Effector memory CD8-positive, alpha-beta T cell (primary cell): ENCODE results near the gene QRFPR.
"Not testable (repeated sequence)": the region's sequence is repeated elsewhere in the genome, so short reads cannot be mapped to it uniquely, and the experiment has no call there.

Experiments used
- ATAC-seq: fragments of 150-1000 bp; cut with Tn5 transposase; replicated peaks from 2 replicates; pipeline ENCODE4 v1.10.0; 2021; ENCODE audit warnings: mild to moderate bottlenecking, moderate library complexity
- DNase-seq, 3 experiments: peaks; one replicate each; pipeline ENCODE4 v3.0.0; 2021
- H3K27ac Mint-ChIP-seq, 2 donors: one replicate each; pipeline ENCODE4 v1.8.0; 2022; ENCODE audit warnings: mild to moderate bottlenecking in 2 of 2, mixed read lengths in 2 of 2, moderate library complexity in 2 of 2
- H3K27me3 Mint-ChIP-seq, 2 donors: one replicate each; pipeline ENCODE4 v1.8.0; 2022; ENCODE audit warnings: mixed read lengths in 2 of 2
- H3K36me3 Mint-ChIP-seq: one replicate; pipeline ENCODE4 v1.8.0; 2022; ENCODE audit warnings: mild to moderate bottlenecking, moderate library complexity, mixed read lengths; ENCODE audit not compliant: insufficient read depth
- H3K4me1 Mint-ChIP-seq, 2 donors: one replicate each; pipeline ENCODE4 v1.8.0; 2022; ENCODE audit warnings: low read depth in 2 of 2, mixed read lengths in 2 of 2
- H3K4me3 Mint-ChIP-seq, 2 donors: one replicate each; pipeline ENCODE4 v1.8.0; 2022; ENCODE audit warnings: mild to moderate bottlenecking in 2 of 2, mixed read lengths in 2 of 2, moderate library complexity in 2 of 2
- H3K9me3 Mint-ChIP-seq, 2 donors: one replicate each; pipeline ENCODE4 v1.8.0; 2022; ENCODE audit warnings: mixed read lengths in 2 of 2
- total RNA-seq, 9 experiments: gene quantifications; one replicate each; lab custom pipeline; 2026; lab: John Stamatoyannopoulos, UW

QRFPR gene
- total RNA-seq, result 0 to 0.06 (median 0) reads per million in 9 experiments

- no peaks in the 10 kb centered on the region for H3K9me3 Mint-ChIP-seq
- DNase-seq (no peak), ATAC-seq (no peak)
- peaks cover 79 to 81% of the 10 kb centered on the region in 2 donors for H3K27me3 Mint-ChIP-seq
- H3K36me3 Mint-ChIP-seq, result peaks cover 5% of the 10 kb centered on the region
- H3K4me3 Mint-ChIP-seq, result peak within 1 kb of the TSS; percentile 64 to 68
- H3K27ac Mint-ChIP-seq, result no peak within 1 kb of the TSS
- peaks cover 6 to 11% of the 10 kb centered on the region in 2 donors for H3K4me1 Mint-ChIP-seq
These were observed at the start of gene QRFPR for GRCh38 chr4:121380776-121381462. QRFPR (minus strand) TSS chr4:121381018; CDS start chr4:121380647, 371 bp downstream.

GRCh38 chr4:121428721-121429120 is 47.9 kb upstream of the QRFPR start:
- no peak overlapping the region for H3K4me3 Mint-ChIP-seq

GRCh38 chr4:121421594-121421993 is 40.8 kb upstream of the QRFPR start:
- Mint-ChIP-seq H3K4me3 (no peak overlapping the region), H3K27me3 (peaks cover 38 to 54% of the 10 kb centered on the region in 2 donors), H3K36me3 (no peaks in the 10 kb centered on the region), H3K9me3 (no peaks in the 10 kb centered on the region), H3K27ac (no peak overlapping the region), H3K4me1 (no peaks in the 10 kb centered on the region)
- no peak for DNase-seq
- ATAC-seq, result no peak

More at GRCh38 chr4:121428721-121429120, 47.9 kb upstream of the QRFPR start:
- peaks cover 0 to 2% of the 10 kb centered on the region in 2 donors for H3K9me3 Mint-ChIP-seq
- H3K27ac Mint-ChIP-seq, result no peak overlapping the region
- ATAC-seq, result no peak
- peaks cover 33 to 35% of the 10 kb centered on the region in 2 donors for H3K27me3 Mint-ChIP-seq
- no peak for DNase-seq
- no peaks in the 10 kb centered on the region for H3K36me3 Mint-ChIP-seq
- no peaks in the 10 kb centered on the region for H3K4me1 Mint-ChIP-seq

- ATAC-seq, result no peak
- peaks cover 0 to 3% of the 10 kb centered on the region in 2 donors for H3K4me1 Mint-ChIP-seq
- peaks cover 0 to 6% of the 10 kb centered on the region in 2 donors for H3K9me3 Mint-ChIP-seq
- DNase-seq, result no peak
- H3K36me3 Mint-ChIP-seq, result no peaks in the 10 kb centered on the region
- H3K27me3 Mint-ChIP-seq, result peaks cover 58% of the 10 kb centered on the region in 2 donors
- H3K4me3 Mint-ChIP-seq, result no peak overlapping the region
- no peak overlapping the region for H3K27ac Mint-ChIP-seq
These were observed 30.4 kb upstream of the QRFPR start for GRCh38 chr4:121411151-121411744.

GRCh38 chr4:121408567-121408966 is 27.7 kb upstream of the QRFPR start:
- H3K27me3 Mint-ChIP-seq, result peaks cover 46 to 48% of the 10 kb centered on the region in 2 donors
- not testable (repeated sequence) for H3K9me3 Mint-ChIP-seq, H3K4me3 Mint-ChIP-seq, H3K4me1 Mint-ChIP-seq, H3K27ac Mint-ChIP-seq, DNase-seq, ATAC-seq, H3K36me3 Mint-ChIP-seq

- Mint-ChIP-seq H3K9me3 (no peaks in the 10 kb centered on the region), H3K27me3 (peaks cover 0 to 6% of the 10 kb centered on the region in 2 donors), H3K27ac (no peak overlapping the region), H3K4me3 (no peak overlapping the region), H3K36me3 (no peaks in the 10 kb centered on the region), H3K4me1 (no peaks in the 10 kb centered on the region)
- DNase-seq (no peak), ATAC-seq (no peak)
These were observed 19.8 kb upstream of the QRFPR start for GRCh38 chr4:121400632-121401031.

GRCh38 chr4:121397941-121398601 is 17.3 kb upstream of the QRFPR start:
- H3K36me3 Mint-ChIP-seq, result no peaks in the 10 kb centered on the region
- DNase-seq, result no peak
- no peak for ATAC-seq
- H3K4me3 Mint-ChIP-seq, result no peak overlapping the region
- peaks cover 6 to 7% of the 10 kb centered on the region in 2 donors for H3K27me3 Mint-ChIP-seq
- no peaks in the 10 kb centered on the region for H3K9me3 Mint-ChIP-seq
- no peaks in the 10 kb centered on the region for H3K4me1 Mint-ChIP-seq
- H3K27ac Mint-ChIP-seq, result no peak overlapping the region

GRCh38 chr4:121397434-121397833 is 16.6 kb upstream of the QRFPR start:
- Mint-ChIP-seq H3K36me3 (no peaks in the 10 kb centered on the region), H3K27me3 (peaks cover 10 to 12% of the 10 kb centered on the region in 2 donors), H3K9me3 (no peaks in the 10 kb centered on the region), H3K27ac (no peak overlapping the region), H3K4me1 (no peaks in the 10 kb centered on the region), H3K4me3 (no peak overlapping the region)
- no peak for ATAC-seq
- no peak for DNase-seq

GRCh38 chr4:121392426-121393086 is 11.7 kb upstream of the QRFPR start:
- Mint-ChIP-seq H3K4me3 (no peak overlapping the region), H3K27ac (no peak overlapping the region), H3K27me3 (peaks cover 17 to 31% of the 10 kb centered on the region in 2 donors), H3K4me1 (no peaks in the 10 kb centered on the region), H3K9me3 (no peaks in the 10 kb centered on the region), H3K36me3 (peaks cover 3% of the 10 kb centered on the region)
- no peak for ATAC-seq
- no peak for DNase-seq

- Mint-ChIP-seq H3K27me3 (peaks cover 38 to 51% of the 10 kb centered on the region in 2 donors), H3K27ac (no peak overlapping the region), H3K4me1 (no peaks in the 10 kb centered on the region), H3K4me3 (no peak overlapping the region), H3K36me3 (peaks cover 3% of the 10 kb centered on the region), H3K9me3 (no peaks in the 10 kb centered on the region)
- ATAC-seq (no peak), DNase-seq (no peak)
These were observed 9.5 kb upstream of the QRFPR start for GRCh38 chr4:121390335-121390734.

- H3K27ac Mint-ChIP-seq, result no peak overlapping the region
- H3K4me3 Mint-ChIP-seq, result peak overlapping the region in 1 of 2 donors; percentile 68
- no peaks in the 10 kb centered on the region for H3K9me3 Mint-ChIP-seq
- peaks cover 73 to 77% of the 10 kb centered on the region in 2 donors for H3K27me3 Mint-ChIP-seq
- ATAC-seq, result no peak
- H3K4me1 Mint-ChIP-seq, result peaks cover 6 to 11% of the 10 kb centered on the region in 2 donors
- DNase-seq, result no peak
- H3K36me3 Mint-ChIP-seq, result peaks cover 5% of the 10 kb centered on the region
These were observed 1.5 kb downstream of the QRFPR start for GRCh38 chr4:121379276-121379675.

- peaks cover 52 to 66% of the 10 kb centered on the region in 2 donors for H3K27me3 Mint-ChIP-seq
- DNase-seq (no peak), ATAC-seq (no peak)
- peaks cover 6 to 11% of the 10 kb centered on the region in 2 donors for H3K4me1 Mint-ChIP-seq
- H3K27ac Mint-ChIP-seq, result no peak overlapping the region
- H3K4me3 Mint-ChIP-seq, result no peak overlapping the region
- no peaks in the 10 kb centered on the region for H3K9me3 Mint-ChIP-seq
- peaks cover 5% of the 10 kb centered on the region for H3K36me3 Mint-ChIP-seq
These were observed 3.7 kb downstream of the QRFPR start for GRCh38 chr4:121377076-121377475.

- H3K27me3 Mint-ChIP-seq, result peaks cover 47 to 61% of the 10 kb centered on the region in 2 donors
- H3K9me3 Mint-ChIP-seq, result no peaks in the 10 kb centered on the region
- H3K4me1 Mint-ChIP-seq, result peaks cover 6 to 11% of the 10 kb centered on the region in 2 donors
- H3K27ac Mint-ChIP-seq, result no peak overlapping the region
- DNase-seq (no peak), ATAC-seq (no peak)
- H3K4me3 Mint-ChIP-seq, result no peak overlapping the region
- peaks cover 5% of the 10 kb centered on the region for H3K36me3 Mint-ChIP-seq
These were observed 4.3 kb downstream of the QRFPR start for GRCh38 chr4:121376556-121376955.
